Choroid plexus epithelial cell (primary cell): ENCODE data around the gene TNRC6A.

ENCODE experiments used
- DNase-seq: peaks from one replicate; pipeline ENCODE4 v3.0.0-alpha.2; 2010; ENCODE audit warnings: low read depth
- H3K4me3 ChIP-seq: 2 replicates; pipeline ENCODE4 v1.5.1; 2011; ENCODE audit warnings: low read depth, mild to moderate bottlenecking, control low read depth, low read length, moderate library complexity
- CTCF ChIP-seq: conservative IDR thresholded peaks from 2 replicates; pipeline ENCODE4 v1.5.1; 2011; ENCODE audit warnings: low read depth, mild to moderate bottlenecking, control low read depth, inconsistent platforms, low read length, moderate library complexity

TNRC6A gene

GRCh38 chr16:24848065-24848464, 118.6 kb downstream of the TNRC6A start:
- TF ChIP-seq CTCF: no peak
- peak; percentile 71 for DNase-seq
- no peak overlapping the region for H3K4me3 ChIP-seq

GRCh38 chr16:24849641-24850040, 120.2 kb downstream of the TNRC6A start:
- no peak for TF ChIP-seq CTCF
- DNase-seq: no peak
- H3K4me3 ChIP-seq: no peak overlapping the region

- no peak for TF ChIP-seq CTCF
- no peak overlapping the region for H3K4me3 ChIP-seq
- peak; percentile 67 for DNase-seq
These were observed 121.0 kb downstream of the TNRC6A start for GRCh38 chr16:24850289-24850938.

- H3K4me3 ChIP-seq: no peak overlapping the region
- TF ChIP-seq CTCF: no peak
- no peak for DNase-seq
These were observed 122.2 kb downstream of the TNRC6A start for GRCh38 chr16:24851700-24852099.

GRCh38 chr16:24852281-24852721, 122.8 kb downstream of the TNRC6A start:
- no peak for TF ChIP-seq CTCF
- DNase-seq: no peak

GRCh38 chr16:24853169-24853824, 123.8 kb downstream of the TNRC6A start:
- no peak for TF ChIP-seq CTCF
- no peak for DNase-seq
- H3K4me3 ChIP-seq: no peak overlapping the region

More at GRCh38 chr16:24852281-24852721, 122.8 kb downstream of the TNRC6A start:
- H3K4me3 ChIP-seq: no peak overlapping the region

GRCh38 chr16:24853830-24854229, 124.4 kb downstream of the TNRC6A start:
- peak; percentile 70 for DNase-seq
- TF ChIP-seq CTCF: no peak
- H3K4me3 ChIP-seq: no peak overlapping the region
